Esophagus muscularis mucosa (tissue), 4 donors: Measurements from ENCODE around the gene MYLK. TPM values are rescaled to one million over a fixed set of nuclear protein-coding genes. Genes with fewer than 3 reads are reported as not detected.

Experiments used
- DNase-seq: peaks from one replicate; pipeline ENCODE4 v3.0.0-alpha.2; 2017; ENCODE audit errors: extremely low spot score
- H3K27ac ChIP-seq, 4 donors: fragments of 200-600 bp; sonication (generic); replicated peaks in 1 of 4; 1 replicate in 3 of 4; 2 replicates in 1 of 4; pipeline ENCODE4 v1.5.1; 2016 to 2019; ENCODE audit warnings: mild to moderate bottlenecking in 1 of 4
- H3K27me3 ChIP-seq, 4 donors: fragments of 200-600 bp; sonication (generic); one replicate each; pipeline versions ENCODE4 v1.5.1 to v1.6.0; 2016 to 2019
- H3K36me3 ChIP-seq, 4 donors: fragments of 200-600 bp; sonication (generic); one replicate each; pipeline ENCODE4 v1.5.1; 2016 to 2019
- H3K4me1 ChIP-seq, 4 donors: fragments of 200-600 bp; sonication (generic); one replicate each; pipeline ENCODE4 v1.5.1; 2016 to 2019
- H3K4me3 ChIP-seq, 4 donors: fragments of 200-600 bp; sonication (generic); 1 replicate in 2 of 4; 2 replicates in 2 of 4; pipeline ENCODE4 v1.5.1; 2016 to 2019; ENCODE audit warnings: mild to moderate bottlenecking in 4 of 4, moderate library complexity in 1 of 4
- H3K9me3 ChIP-seq, 4 donors: fragments of 200-600 bp; sonication (generic); 1 replicate in 3 of 4; 2 replicates in 1 of 4; pipeline ENCODE4 v1.5.1; 2016 to 2019
- EP300 ChIP-seq: sonication (generic); formaldehyde crosslinking; IDR thresholded peaks from one replicate; pipeline ENCODE4 v1.6.1; 2017; ENCODE audit warnings: antibody characterized with exemption
- POLR2A ChIP-seq: fragments of 450-650 bp; IDR thresholded peaks from one replicate; pipeline ENCODE4 v1.6.1; 2017; ENCODE audit warnings: antibody characterized with exemption, moderate library complexity, mild to moderate bottlenecking, low read depth
- POLR2AphosphoS5 ChIP-seq, 2 donors: sonication (generic); formaldehyde crosslinking; IDR thresholded peaks; one replicate each; pipeline ENCODE4 v1.6.1; 2017; ENCODE audit warnings: antibody characterized with exemption in 2 of 2
- WGBS: methylation state at CpG from one replicate; pipeline ENCODE4 v1.1.5; 2018; 5-methylcytosine and 5-hydroxymethylcytosine counted together
- intact Hi-C: fragments of 100-400 bp; cut with DNase I; formaldehyde crosslinking; loops from one replicate; pipeline ENCODE4 v1.15.1; 2023
- total RNA-seq, 4 donors: library from RNA; depleted of rRNA; stranded (reverse); fragments of >200 nt; gene quantifications; one replicate each; pipeline versions ENCODE4 v1.1.0 to v1.2.1, GENCODE V29; 2016
- TF ChIP-seq, protein P1 (sequence below), 3 experiments: fragments of 200-600 bp in 2 of 3; fragments of 450-650 bp in 1 of 3; sonication (generic) in 2 of 3; IDR thresholded peaks; one replicate each; pipeline ENCODE4 v1.5.1; 2017 to 2019; ENCODE audit warnings: antibody characterized with exemption in 3 of 3, mild to moderate bottlenecking in 2 of 3, moderate library complexity in 1 of 3

MYLK gene
- total RNA-seq, 4 donors from 2014 or later = 1,983 to 3,208 (median 2,554) TPM

DNA sequence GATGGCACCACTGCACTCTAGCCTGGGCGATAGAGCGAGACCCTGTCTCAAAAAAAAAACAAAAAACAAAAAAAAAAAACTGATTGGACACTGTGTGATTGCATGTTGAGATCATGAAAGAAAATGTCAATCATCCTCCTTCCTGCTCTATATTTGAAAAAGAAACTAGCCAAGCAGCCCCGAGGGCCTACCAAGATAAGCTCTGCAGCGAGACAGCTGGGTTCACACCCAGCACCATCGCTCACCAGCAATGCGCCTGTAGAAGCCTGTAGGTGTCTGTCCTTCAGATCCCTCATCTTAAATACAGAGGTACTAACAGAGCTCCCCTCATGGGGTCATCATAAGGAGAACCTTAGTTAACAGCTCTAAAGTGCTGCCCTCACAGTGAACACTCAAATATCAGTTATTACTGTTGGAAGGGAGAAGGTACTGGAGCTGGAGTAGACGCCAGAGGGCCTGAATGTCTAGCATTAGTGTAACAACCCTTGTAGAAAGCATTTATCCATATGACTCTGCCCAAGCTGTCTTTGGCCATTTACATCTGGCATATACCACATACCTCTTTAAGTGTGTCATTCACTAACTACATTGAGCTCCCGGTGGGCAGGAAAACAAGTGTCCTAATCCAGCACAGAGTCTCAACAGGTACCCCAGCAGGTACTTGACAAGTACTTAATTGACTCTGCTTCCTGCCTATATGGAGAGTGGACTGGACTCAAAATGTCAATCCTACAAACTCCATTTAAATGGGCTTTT, 22.9 kb downstream of the MYLK start:
- no peak for DNase-seq
- no peaks in the 10 kb centered on the region for H3K27me3 ChIP-seq
- intact Hi-C loops = no loop called here
- no peaks in the 10 kb centered on the region for H3K4me1 ChIP-seq
- WGBS = 91% methylated on average over 8 of the region's 8 CpGs
- no peak overlapping the region for H3K4me3 ChIP-seq
- TF ChIP-seq EP300 = no peak
- no peak for TF ChIP-seq POLR2AphosphoS5 (IDR thresholded peaks at IDR 0.05)
- TF ChIP-seq POLR2A = no peak
- TF ChIP-seq, protein P1, sequence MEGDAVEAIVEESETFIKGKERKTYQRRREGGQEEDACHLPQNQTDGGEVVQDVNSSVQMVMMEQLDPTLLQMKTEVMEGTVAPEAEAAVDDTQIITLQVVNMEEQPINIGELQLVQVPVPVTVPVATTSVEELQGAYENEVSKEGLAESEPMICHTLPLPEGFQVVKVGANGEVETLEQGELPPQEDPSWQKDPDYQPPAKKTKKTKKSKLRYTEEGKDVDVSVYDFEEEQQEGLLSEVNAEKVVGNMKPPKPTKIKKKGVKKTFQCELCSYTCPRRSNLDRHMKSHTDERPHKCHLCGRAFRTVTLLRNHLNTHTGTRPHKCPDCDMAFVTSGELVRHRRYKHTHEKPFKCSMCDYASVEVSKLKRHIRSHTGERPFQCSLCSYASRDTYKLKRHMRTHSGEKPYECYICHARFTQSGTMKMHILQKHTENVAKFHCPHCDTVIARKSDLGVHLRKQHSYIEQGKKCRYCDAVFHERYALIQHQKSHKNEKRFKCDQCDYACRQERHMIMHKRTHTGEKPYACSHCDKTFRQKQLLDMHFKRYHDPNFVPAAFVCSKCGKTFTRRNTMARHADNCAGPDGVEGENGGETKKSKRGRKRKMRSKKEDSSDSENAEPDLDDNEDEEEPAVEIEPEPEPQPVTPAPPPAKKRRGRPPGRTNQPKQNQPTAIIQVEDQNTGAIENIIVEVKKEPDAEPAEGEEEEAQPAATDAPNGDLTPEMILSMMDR (IDR thresholded peaks at IDR 0.05) = no peak
- H3K27ac ChIP-seq = no peak overlapping the region
- no peaks in the 10 kb centered on the region for H3K36me3 ChIP-seq
- no peaks in the 10 kb centered on the region for H3K9me3 ChIP-seq

- intact Hi-C loops = no loop called here
- no peak for DNase-seq
- H3K27me3 ChIP-seq = no peaks in the 10 kb centered on the region
- no peaks in the 10 kb centered on the region for H3K9me3 ChIP-seq
- H3K36me3 ChIP-seq = no peaks in the 10 kb centered on the region
- 60% methylated on average over 1 of the region's 1 CpG for WGBS
- TF ChIP-seq POLR2AphosphoS5 (IDR thresholded peaks at IDR 0.05) (no peak), EP300 (no peak), POLR2A (no peak)
- TF ChIP-seq, protein P1 (IDR thresholded peaks at IDR 0.05) = no peak
- no peak overlapping the region for H3K4me3 ChIP-seq
- no peak overlapping the region for H3K27ac ChIP-seq
- H3K4me1 ChIP-seq = no peaks in the 10 kb centered on the region
Observed at GRCh38 chr3:123859177-123859576, 25.0 kb downstream of the MYLK start.

GRCh38 chr3:123854905-123855304, 29.2 kb downstream of the MYLK start:
- Histone ChIP-seq H3K27me3 (no peaks in the 10 kb centered on the region), H3K9me3 (no peaks in the 10 kb centered on the region), H3K36me3 (no peaks in the 10 kb centered on the region), H3K4me3 (no peak overlapping the region), H3K4me1 (no peaks in the 10 kb centered on the region), H3K27ac (no peak overlapping the region)
- DNase-seq = no peak
- 96% methylated on average over 2 of the region's 2 CpGs for WGBS
- intact Hi-C loops = no loop called here
- TF ChIP-seq EP300 (no peak), POLR2AphosphoS5 (IDR thresholded peaks at IDR 0.05) (no peak), POLR2A (no peak)
- TF ChIP-seq, protein P1 (IDR thresholded peaks at IDR 0.05) = no peak

- WGBS = 92% methylated on average over 2 of the region's 2 CpGs
- TF ChIP-seq, protein P1 (IDR thresholded peaks at IDR 0.05) = no peak
- H3K27ac ChIP-seq = no peak overlapping the region
- no peaks in the 10 kb centered on the region for H3K4me1 ChIP-seq
- intact Hi-C loops = no loop called here
- no peaks in the 10 kb centered on the region for H3K36me3 ChIP-seq
- no peak for DNase-seq
- H3K27me3 ChIP-seq = no peaks in the 10 kb centered on the region
- H3K9me3 ChIP-seq = peaks cover 0 to 9% (median 4%) of the 10 kb centered on the region in 4 donors
- H3K4me3 ChIP-seq = no peak overlapping the region
Observed at GRCh38 chr3:123853686-123854372, 30.3 kb downstream of the MYLK start.
